ENCODE measurements around the gene GRK3. TPM values are rescaled to one million over a fixed set of nuclear protein-coding genes. Genes with fewer than 3 reads are reported as not detected.

GRK3 gene
- total and polyA plus RNA-seq, 2 donors (not counting 3 experiments of a cell fraction or from before 2014, with no cell fraction given): 0.68 to 4.4 TPM

DNA sequence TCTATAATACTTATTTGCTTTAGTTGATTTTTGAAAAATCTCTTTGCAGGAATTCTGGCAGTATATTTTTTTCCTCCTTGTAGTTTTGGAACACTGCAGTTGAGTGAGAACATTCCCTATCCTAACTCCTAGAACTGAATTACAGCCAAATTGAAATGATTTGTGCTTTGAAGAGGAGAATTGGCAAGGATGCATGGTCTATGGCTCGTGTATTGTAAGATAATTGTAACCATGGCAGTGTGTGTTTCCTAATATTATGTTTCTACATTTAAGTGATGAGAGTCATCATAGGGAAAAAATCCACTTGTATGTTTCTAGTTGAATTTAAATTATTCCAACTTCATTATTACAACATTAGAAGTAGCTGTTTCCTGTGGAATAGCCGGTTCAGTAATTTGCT, 96.6 kb downstream of the GRK3 start:
- ChIA-PET POLR2A (no interaction called here), CTCF (interaction anchor here (0.7 kb wide), 1 partner anchor 111 kb away, joined by 3 read pairs; no protein-coding TSS in a partner anchor)
- intact Hi-C loops (cut with micrococcal nuclease): no loop called here
- no peaks in the 10 kb centered on the region for H3K9me1 ChIP-seq (replicated peaks; ENCODE audit: control insufficient read depth, extremely low read depth, insufficient read depth, low read length)
- no peak for FAIRE-seq
- TF ChIP-seq GATA2 (IDR thresholded peaks at IDR 0.05; ENCODE audit: insufficient read depth, insufficient read length, low read depth, low read length): no peak
- TF ChIP-seq POLR2AphosphoS5 (IDR thresholded peaks at IDR 0.05; ENCODE audit: insufficient read depth, low read depth, low read length): no peak
- no peak for TF ChIP-seq EZH2 (IDR thresholded peaks at IDR 0.05; ENCODE audit: borderline replicate concordance, low read depth, low read length, severe bottlenecking)
- TF ChIP-seq MYC (IDR thresholded peaks at IDR 0.05; ENCODE audit: low read depth, low read length): no peak
- TF ChIP-seq FOS (IDR thresholded peaks at IDR 0.05; ENCODE audit: borderline replicate concordance, insufficient read depth, low read length): no peak
- no peak for TF ChIP-seq JUN (IDR thresholded peaks at IDR 0.05; ENCODE audit: borderline replicate concordance, insufficient read depth, insufficient read length, low read depth)
- no peak for TF ChIP-seq POLR2A (IDR thresholded peaks at IDR 0.05; ENCODE audit: low read depth, low read length)
- TF ChIP-seq, protein P1, sequence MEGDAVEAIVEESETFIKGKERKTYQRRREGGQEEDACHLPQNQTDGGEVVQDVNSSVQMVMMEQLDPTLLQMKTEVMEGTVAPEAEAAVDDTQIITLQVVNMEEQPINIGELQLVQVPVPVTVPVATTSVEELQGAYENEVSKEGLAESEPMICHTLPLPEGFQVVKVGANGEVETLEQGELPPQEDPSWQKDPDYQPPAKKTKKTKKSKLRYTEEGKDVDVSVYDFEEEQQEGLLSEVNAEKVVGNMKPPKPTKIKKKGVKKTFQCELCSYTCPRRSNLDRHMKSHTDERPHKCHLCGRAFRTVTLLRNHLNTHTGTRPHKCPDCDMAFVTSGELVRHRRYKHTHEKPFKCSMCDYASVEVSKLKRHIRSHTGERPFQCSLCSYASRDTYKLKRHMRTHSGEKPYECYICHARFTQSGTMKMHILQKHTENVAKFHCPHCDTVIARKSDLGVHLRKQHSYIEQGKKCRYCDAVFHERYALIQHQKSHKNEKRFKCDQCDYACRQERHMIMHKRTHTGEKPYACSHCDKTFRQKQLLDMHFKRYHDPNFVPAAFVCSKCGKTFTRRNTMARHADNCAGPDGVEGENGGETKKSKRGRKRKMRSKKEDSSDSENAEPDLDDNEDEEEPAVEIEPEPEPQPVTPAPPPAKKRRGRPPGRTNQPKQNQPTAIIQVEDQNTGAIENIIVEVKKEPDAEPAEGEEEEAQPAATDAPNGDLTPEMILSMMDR (IDR thresholded peaks at IDR 0.05; ENCODE audit: extremely low read depth in 1 of 2, insufficient read depth in 1 of 2, low read depth in 1 of 2, low read length in 2 of 2): no peak
- TF ChIP-seq, protein P2, sequence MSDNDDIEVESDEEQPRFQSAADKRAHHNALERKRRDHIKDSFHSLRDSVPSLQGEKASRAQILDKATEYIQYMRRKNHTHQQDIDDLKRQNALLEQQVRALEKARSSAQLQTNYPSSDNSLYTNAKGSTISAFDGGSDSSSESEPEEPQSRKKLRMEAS (IDR thresholded peaks at IDR 0.05; ENCODE audit: insufficient read depth, insufficient read length): no peak
- no peak overlapping the region for H3K4me2 ChIP-seq (ENCODE audit: insufficient read depth, low read length)
- H3K36me3 ChIP-seq (ENCODE audit: control insufficient read depth in 2 of 2, extremely low read depth in 1 of 2, insufficient read depth in 2 of 2, low read length in 2 of 2): no peaks in the 10 kb centered on the region
- H2AFZ ChIP-seq (ENCODE audit: low read depth, low read length): no peak overlapping the region
- no peaks in the 10 kb centered on the region for H3K4me1 ChIP-seq (ENCODE audit: control insufficient read depth, extremely low read depth, insufficient read depth, low read length)
- no peak overlapping the region for H3K9ac ChIP-seq (replicated peaks; ENCODE audit: extremely low read depth, insufficient read depth, low read length)
- BruUV-seq (replicated peaks): no TSS peak
- H3K79me2 ChIP-seq (ENCODE audit: control insufficient read depth, insufficient read depth, low read length): no peaks in the 10 kb centered on the region
- no peak overlapping the region for H3K4me3 ChIP-seq (replicated peaks in 1 of 3; ENCODE audit: insufficient read depth in 1 of 3, low read depth in 1 of 3, low read length in 3 of 3)
- no peak overlapping the region for H3K27ac ChIP-seq (ENCODE audit: insufficient read depth, low read depth, low read length)
- dilution Hi-C loops (cut with MboI; ENCODE audit: extremely low pct_ligation_motif_present, low sequenced_read_pairs): no loop called here
- DNase-seq (ENCODE audit: low read depth, low spot score): no peak
- no peaks in the 10 kb centered on the region for H4K20me1 ChIP-seq (replicated peaks; ENCODE audit: control insufficient read depth, extremely low read depth, insufficient read depth, low read length)
- H3K9me3 ChIP-seq (replicated peaks; ENCODE audit: control insufficient read depth, insufficient read depth, low read length): no peaks in the 10 kb centered on the region
- H3K27me3 ChIP-seq (ENCODE audit: control insufficient read depth in 2 of 2, insufficient read depth in 2 of 2, low read length in 2 of 2): peaks cover 0 to 2% of the 10 kb centered on the region in 2 experiments
